Stimulated activated CD4-positive, alpha-beta T cell treated with anti-CD3 and anti-CD28 coated beads, Interleukin-15, amount 100 ng/mL, for 1 hour (primary cell): ENCODE measurements around the gene SHISA9.

ENCODE experiments used
- DNase-seq, 2 donors: peaks; one replicate each; pipeline ENCODE4 v3.0.0-alpha.2; 2020; ENCODE audit warnings: low read depth in 1 of 2, low spot score in 1 of 2

SHISA9 gene

GRCh38 chr16:13110124-13110796 is 208.9 kb downstream of the SHISA9 start:
- DNase-seq, result no peak

- no peak for DNase-seq
These were observed 210.3 kb downstream of the SHISA9 start for GRCh38 chr16:13111747-13112146.

GRCh38 chr16:13113741-13114140 is 212.3 kb downstream of the SHISA9 start:
- no peak for DNase-seq

GRCh38 chr16:13118091-13118490 is 216.7 kb downstream of the SHISA9 start:
- DNase-seq, result no peak

- DNase-seq, result no peak
These were observed 218.7 kb downstream of the SHISA9 start for GRCh38 chr16:13120091-13120490.

GRCh38 chr16:13120557-13120956 is 219.2 kb downstream of the SHISA9 start:
- DNase-seq, result no peak

- no peak for DNase-seq
These were observed 222.6 kb downstream of the SHISA9 start for GRCh38 chr16:13123991-13124390.

GRCh38 chr16:13127144-13127543 is 225.7 kb downstream of the SHISA9 start:
- no peak for DNase-seq

- no peak for DNase-seq
These were observed 229.2 kb downstream of the SHISA9 start for GRCh38 chr16:13130586-13130985.

GRCh38 chr16:13134836-13135235 is 233.4 kb downstream of the SHISA9 start:
- no peak for DNase-seq

- DNase-seq, result no peak
These were observed 235.5 kb downstream of the SHISA9 start for GRCh38 chr16:13136901-13137300.

GRCh38 chr16:13138528-13138927 is 237.1 kb downstream of the SHISA9 start:
- DNase-seq, result no peak

- no peak for DNase-seq
These were observed 238.4 kb downstream of the SHISA9 start for GRCh38 chr16:13139661-13140241.

GRCh38 chr16:13143551-13143950 is 242.2 kb downstream of the SHISA9 start:
- no peak for DNase-seq

- DNase-seq, result no peak
These were observed 245.4 kb downstream of the SHISA9 start for GRCh38 chr16:13146829-13147228.

- no peak for DNase-seq
These were observed 246.9 kb downstream of the SHISA9 start for GRCh38 chr16:13148294-13148693.

- DNase-seq, result no peak
These were observed 247.4 kb downstream of the SHISA9 start for GRCh38 chr16:13148836-13149235.

- no peak for DNase-seq
These were observed 248.9 kb downstream of the SHISA9 start for GRCh38 chr16:13150181-13150885.

GRCh38 chr16:13153696-13154095 is 252.3 kb downstream of the SHISA9 start:
- no peak for DNase-seq

- no peak for DNase-seq
These were observed 253.4 kb downstream of the SHISA9 start for GRCh38 chr16:13154799-13155198.

GRCh38 chr16:13155377-13155776 is 254.0 kb downstream of the SHISA9 start:
- DNase-seq, result no peak

- no peak for DNase-seq
These were observed 254.4 kb downstream of the SHISA9 start for GRCh38 chr16:13155780-13156179.
